HepG2 (cell line): ENCODE measurements around the gene CPAMD8.

Experiments
- ASH2L ChIP-seq: fragments of 300-600, 200-600 bp; sonication (generic); IDR thresholded peaks from 2 replicates; pipeline ENCODE4 v1.7.0; 2017; ENCODE audit warnings: low read depth, mild to moderate bottlenecking, moderate library complexity, mixed read lengths, low read length; ENCODE audit not compliant: insufficient read length
- BHLHE40 ChIP-seq: IDR thresholded peaks from 2 replicates; pipeline ENCODE4 v1.6.1; 2011; ENCODE audit warnings: low read length, improper control_type of control experiment
- NFE2L2 ChIP-seq: fragments of 150-350 bp; IDR thresholded peaks from 2 replicates; pipeline ENCODE4 v1.6.1; 2014; ENCODE audit warnings: low read length
- NFYB ChIP-seq: sonication (generic); formaldehyde crosslinking; IDR thresholded peaks from 2 replicates; pipeline ENCODE4 v1.4.0; 2020; ENCODE audit warnings: missing genetic modification reagents
- SRF ChIP-seq: IDR thresholded peaks from 2 replicates; pipeline ENCODE4 v1.6.1; 2011; ENCODE audit warnings: mild to moderate bottlenecking, low read depth, low read length, moderate library complexity
- ZNF263 ChIP-seq: sonication (generic); formaldehyde crosslinking; IDR thresholded peaks from 2 replicates; pipeline ENCODE4 v1.4.0; 2020; ENCODE audit warnings: missing genetic modification reagents
- ZNF550 ChIP-seq: sonication (generic); formaldehyde crosslinking; IDR thresholded peaks from 2 replicates; pipeline ENCODE4 v1.4.0; 2020; ENCODE audit warnings: mild to moderate bottlenecking, missing genetic modification reagents, borderline replicate concordance
- ZSCAN20 ChIP-seq: sonication (generic); formaldehyde crosslinking; IDR thresholded peaks from 2 replicates; pipeline ENCODE4 v1.4.0; 2020; ENCODE audit warnings: missing genetic modification reagents, mild to moderate bottlenecking, borderline replicate concordance
- TF ChIP-seq, protein P1 (sequence below): sonication (generic); formaldehyde crosslinking; IDR thresholded peaks from 2 replicates; pipeline ENCODE4 v1.5.0; 2020; ENCODE audit warnings: mild to moderate bottlenecking, missing genetic modification reagents, moderate library complexity
- TF ChIP-seq, protein P2 (sequence below): sonication (generic); formaldehyde crosslinking; conservative IDR thresholded peaks from 2 replicates; pipeline ENCODE4 v1.8.0; 2022; ENCODE audit warnings: missing genetic modification reagents
- TF ChIP-seq, protein P3 (sequence below): sonication (generic); formaldehyde crosslinking; IDR thresholded peaks from 2 replicates; pipeline ENCODE4 v1.4.0; 2020; ENCODE audit warnings: missing genetic modification reagents
- TF ChIP-seq, protein P4 (sequence below): sonication (generic); formaldehyde crosslinking; IDR thresholded peaks from 2 replicates; pipeline ENCODE4 v1.8.1; 2023; ENCODE audit warnings: missing genetic modification reagents, inconsistent platforms, borderline replicate concordance
- TF ChIP-seq, protein P5 (sequence below): sonication (generic); formaldehyde crosslinking; IDR thresholded peaks from 2 replicates; pipeline ENCODE4 v1.9.0; 2021; ENCODE audit warnings: missing genetic modification reagents, mild to moderate bottlenecking, borderline replicate concordance

DNA sequence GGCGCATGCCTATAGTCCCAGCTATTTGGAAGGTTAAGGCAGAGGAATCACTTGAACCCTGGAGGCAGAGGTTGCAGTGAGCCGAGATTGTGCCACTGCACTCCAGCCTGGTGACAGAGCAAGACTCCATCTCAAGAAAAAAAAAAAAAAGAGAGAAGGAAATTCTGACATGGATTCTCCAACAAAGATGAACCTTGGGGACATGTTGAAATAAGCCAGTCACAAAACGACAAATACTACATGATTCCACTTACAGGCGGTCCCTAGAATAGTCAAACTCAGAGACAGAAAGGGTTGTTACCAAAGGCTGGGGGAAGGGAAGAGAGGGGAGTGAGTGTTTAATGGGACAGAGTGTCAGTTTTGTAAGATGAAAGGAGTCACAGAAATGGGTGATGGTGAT, 71.4 kb downstream of the CPAMD8 start:
- TF ChIP-seq, protein P1, sequence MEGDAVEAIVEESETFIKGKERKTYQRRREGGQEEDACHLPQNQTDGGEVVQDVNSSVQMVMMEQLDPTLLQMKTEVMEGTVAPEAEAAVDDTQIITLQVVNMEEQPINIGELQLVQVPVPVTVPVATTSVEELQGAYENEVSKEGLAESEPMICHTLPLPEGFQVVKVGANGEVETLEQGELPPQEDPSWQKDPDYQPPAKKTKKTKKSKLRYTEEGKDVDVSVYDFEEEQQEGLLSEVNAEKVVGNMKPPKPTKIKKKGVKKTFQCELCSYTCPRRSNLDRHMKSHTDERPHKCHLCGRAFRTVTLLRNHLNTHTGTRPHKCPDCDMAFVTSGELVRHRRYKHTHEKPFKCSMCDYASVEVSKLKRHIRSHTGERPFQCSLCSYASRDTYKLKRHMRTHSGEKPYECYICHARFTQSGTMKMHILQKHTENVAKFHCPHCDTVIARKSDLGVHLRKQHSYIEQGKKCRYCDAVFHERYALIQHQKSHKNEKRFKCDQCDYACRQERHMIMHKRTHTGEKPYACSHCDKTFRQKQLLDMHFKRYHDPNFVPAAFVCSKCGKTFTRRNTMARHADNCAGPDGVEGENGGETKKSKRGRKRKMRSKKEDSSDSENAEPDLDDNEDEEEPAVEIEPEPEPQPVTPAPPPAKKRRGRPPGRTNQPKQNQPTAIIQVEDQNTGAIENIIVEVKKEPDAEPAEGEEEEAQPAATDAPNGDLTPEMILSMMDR (CRISPR knock-in tag): no peak
- TF ChIP-seq, protein P2, sequence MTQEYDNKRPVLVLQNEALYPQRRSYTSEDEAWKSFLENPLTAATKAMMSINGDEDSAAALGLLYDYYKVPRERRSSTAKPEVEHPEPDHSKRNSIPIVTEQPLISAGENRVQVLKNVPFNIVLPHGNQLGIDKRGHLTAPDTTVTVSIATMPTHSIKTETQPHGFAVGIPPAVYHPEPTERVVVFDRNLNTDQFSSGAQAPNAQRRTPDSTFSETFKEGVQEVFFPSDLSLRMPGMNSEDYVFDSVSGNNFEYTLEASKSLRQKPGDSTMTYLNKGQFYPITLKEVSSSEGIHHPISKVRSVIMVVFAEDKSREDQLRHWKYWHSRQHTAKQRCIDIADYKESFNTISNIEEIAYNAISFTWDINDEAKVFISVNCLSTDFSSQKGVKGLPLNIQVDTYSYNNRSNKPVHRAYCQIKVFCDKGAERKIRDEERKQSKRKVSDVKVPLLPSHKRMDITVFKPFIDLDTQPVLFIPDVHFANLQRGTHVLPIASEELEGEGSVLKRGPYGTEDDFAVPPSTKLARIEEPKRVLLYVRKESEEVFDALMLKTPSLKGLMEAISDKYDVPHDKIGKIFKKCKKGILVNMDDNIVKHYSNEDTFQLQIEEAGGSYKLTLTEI (CRISPR knock-in tag): no peak
- TF ChIP-seq NFE2L2 (no peak), NFYB (no peak), SRF (no peak), BHLHE40 (no peak), ZNF263 (CRISPR knock-in tag) (no peak), ZSCAN20 (CRISPR knock-in tag) (no peak), ZNF550 (CRISPR knock-in tag) (no peak), ASH2L (no peak)
- TF ChIP-seq, protein P3, sequence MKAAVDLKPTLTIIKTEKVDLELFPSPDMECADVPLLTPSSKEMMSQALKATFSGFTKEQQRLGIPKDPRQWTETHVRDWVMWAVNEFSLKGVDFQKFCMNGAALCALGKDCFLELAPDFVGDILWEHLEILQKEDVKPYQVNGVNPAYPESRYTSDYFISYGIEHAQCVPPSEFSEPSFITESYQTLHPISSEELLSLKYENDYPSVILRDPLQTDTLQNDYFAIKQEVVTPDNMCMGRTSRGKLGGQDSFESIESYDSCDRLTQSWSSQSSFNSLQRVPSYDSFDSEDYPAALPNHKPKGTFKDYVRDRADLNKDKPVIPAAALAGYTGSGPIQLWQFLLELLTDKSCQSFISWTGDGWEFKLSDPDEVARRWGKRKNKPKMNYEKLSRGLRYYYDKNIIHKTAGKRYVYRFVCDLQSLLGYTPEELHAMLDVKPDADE: no peak
- TF ChIP-seq, protein P4, sequence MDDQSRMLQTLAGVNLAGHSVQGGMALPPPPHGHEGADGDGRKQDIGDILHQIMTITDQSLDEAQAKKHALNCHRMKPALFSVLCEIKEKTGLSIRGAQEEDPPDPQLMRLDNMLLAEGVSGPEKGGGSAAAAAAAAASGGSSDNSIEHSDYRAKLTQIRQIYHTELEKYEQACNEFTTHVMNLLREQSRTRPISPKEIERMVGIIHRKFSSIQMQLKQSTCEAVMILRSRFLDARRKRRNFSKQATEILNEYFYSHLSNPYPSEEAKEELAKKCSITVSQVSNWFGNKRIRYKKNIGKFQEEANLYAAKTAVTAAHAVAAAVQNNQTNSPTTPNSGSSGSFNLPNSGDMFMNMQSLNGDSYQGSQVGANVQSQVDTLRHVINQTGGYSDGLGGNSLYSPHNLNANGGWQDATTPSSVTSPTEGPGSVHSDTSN (CRISPR knock-in tag): no peak
- TF ChIP-seq, protein P5, sequence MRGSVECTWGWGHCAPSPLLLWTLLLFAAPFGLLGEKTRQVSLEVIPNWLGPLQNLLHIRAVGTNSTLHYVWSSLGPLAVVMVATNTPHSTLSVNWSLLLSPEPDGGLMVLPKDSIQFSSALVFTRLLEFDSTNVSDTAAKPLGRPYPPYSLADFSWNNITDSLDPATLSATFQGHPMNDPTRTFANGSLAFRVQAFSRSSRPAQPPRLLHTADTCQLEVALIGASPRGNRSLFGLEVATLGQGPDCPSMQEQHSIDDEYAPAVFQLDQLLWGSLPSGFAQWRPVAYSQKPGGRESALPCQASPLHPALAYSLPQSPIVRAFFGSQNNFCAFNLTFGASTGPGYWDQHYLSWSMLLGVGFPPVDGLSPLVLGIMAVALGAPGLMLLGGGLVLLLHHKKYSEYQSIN (CRISPR knock-in tag): no peak
